Endothelial cell of umbilical vein (primary cell): ENCODE results near the gene AGXT. TPM values are rescaled to one million over a fixed set of nuclear protein-coding genes. Genes with fewer than 3 reads are reported as not detected.

ENCODE experiments used
- BruUV-seq: library from RNA; stranded (reverse); fragments of 400-500 nt; replicated peaks from 2 replicates; lab custom pipeline; 2021; lab: Mats Ljungman, UMichigan
- CTCF ChIA-PET: fragments of 300-600, 350-600 bp; sonication (Branson Sonifier 250); formaldehyde crosslinking; loops from one replicate; lab custom pipeline; 2021; ENCODE audit warnings: antibody characterized with exemption, inconsistent platforms; lab: Charles Lee
- POLR2A ChIA-PET: fragments of 300-600, 350-600 bp; sonication (Branson Sonifier 250); formaldehyde crosslinking; loops from one replicate; lab custom pipeline; 2021; ENCODE audit warnings: antibody characterized with exemption, inconsistent platforms; lab: Charles Lee
- DNase-seq: peaks from one replicate; pipeline ENCODE4 v3.0.0-alpha.2; 2011; ENCODE audit warnings: low read depth, low spot score
- FAIRE-seq: peaks from 2 replicates; lab custom pipeline; 2011; peaks lifted over from hg19 to GRCh38; lab: Jason Lieb, UNC
- H2AFZ ChIP-seq: 2 replicates; pipeline ENCODE4 v1.6.0; 2012; ENCODE audit warnings: low read depth, low read length, control low read depth, inconsistent platforms
- H3K27ac ChIP-seq: 2 replicates; pipeline ENCODE4 v1.5.1; 2011; ENCODE audit warnings: low read depth, mild to moderate bottlenecking, control low read depth, low read length, moderate library complexity; ENCODE audit not compliant: insufficient read depth
- H3K27me3 ChIP-seq, 2 experiments: 2 replicates each; pipeline versions ENCODE4 v1.6.0 to v1.6.1; 2011; ENCODE audit warnings: low read length in 2 of 2, mixed read lengths in 1 of 2; ENCODE audit not compliant: control insufficient read depth in 2 of 2, insufficient read depth in 2 of 2
- H3K36me3 ChIP-seq, 2 experiments: 2 replicates in 1 of 2; 3 replicates in 1 of 2; pipeline ENCODE4 v1.5.1; 2011; ENCODE audit warnings: low read length in 2 of 2, mild to moderate bottlenecking in 1 of 2, moderate library complexity in 1 of 2; ENCODE audit not compliant: control insufficient read depth in 2 of 2, insufficient read depth in 2 of 2; ENCODE audit errors: extremely low read depth in 1 of 2
- H3K4me1 ChIP-seq: 3 replicates; pipeline ENCODE4 v1.5.1; 2011; ENCODE audit warnings: mild to moderate bottlenecking, low read length; ENCODE audit not compliant: control insufficient read depth, insufficient read depth; ENCODE audit errors: extremely low read depth
- H3K4me2 ChIP-seq: 2 replicates; pipeline ENCODE4 v1.6.1; 2011; ENCODE audit warnings: low read length, control low read depth, mixed read lengths; ENCODE audit not compliant: insufficient read depth
- H3K4me3 ChIP-seq, 3 experiments: fragments of 200-600 bp in 1 of 3; sonication (generic), shearing (Covaris generic) in 1 of 3; replicated peaks in 1 of 3; 2 replicates each; pipeline ENCODE4 v1.5.1; 2011 to 2016; ENCODE audit warnings: control low read depth in 3 of 3, low read length in 3 of 3, mild to moderate bottlenecking in 2 of 3, inconsistent platforms in 1 of 3, low read depth in 1 of 3, moderate library complexity in 1 of 3; ENCODE audit not compliant: insufficient read depth in 1 of 3
- H3K79me2 ChIP-seq: 2 replicates; pipeline ENCODE4 v1.6.0; 2012; ENCODE audit warnings: low read length, inconsistent platforms; ENCODE audit not compliant: control insufficient read depth, insufficient read depth
- H3K9ac ChIP-seq: replicated peaks from 2 replicates; pipeline ENCODE3; 2011; ENCODE audit warnings: low read length, control low read depth; ENCODE audit not compliant: insufficient read depth; ENCODE audit errors: extremely low read depth
- H3K9me1 ChIP-seq: replicated peaks from 3 replicates; pipeline ENCODE4 v1.6.0; 2011; ENCODE audit warnings: mild to moderate bottlenecking, low read length; ENCODE audit not compliant: control insufficient read depth, insufficient read depth; ENCODE audit errors: extremely low read depth
- H3K9me3 ChIP-seq: replicated peaks from 2 replicates; pipeline ENCODE4 v1.5.1; 2012; ENCODE audit warnings: low read length, inconsistent platforms; ENCODE audit not compliant: control insufficient read depth, insufficient read depth
- H4K20me1 ChIP-seq: replicated peaks from 2 replicates; pipeline ENCODE3; 2011; ENCODE audit warnings: mild to moderate bottlenecking, low read length; ENCODE audit not compliant: control insufficient read depth, insufficient read depth; ENCODE audit errors: extremely low read depth
- CTCF ChIP-seq, 2 donors: IDR thresholded peaks; 1 replicate in 1 of 2; 2 replicates in 1 of 2; pipeline ENCODE4 v1.5.1; 2011; ENCODE audit warnings: low read length in 2 of 2, mild to moderate bottlenecking in 2 of 2, moderate library complexity in 2 of 2, control low read depth in 1 of 2, inconsistent platforms in 1 of 2, low read depth in 1 of 2; ENCODE audit not compliant: insufficient read depth in 1 of 2; ENCODE audit errors: extremely low read depth in 1 of 2
- EZH2 ChIP-seq: IDR thresholded peaks from 2 replicates; pipeline ENCODE4 v1.6.1; 2012; ENCODE audit warnings: borderline replicate concordance, low read depth, mild to moderate bottlenecking, moderate library complexity, low read length, inconsistent platforms; ENCODE audit not compliant: severe bottlenecking
- FOS ChIP-seq: IDR thresholded peaks from 2 replicates; pipeline ENCODE4 v1.6.1; 2011; ENCODE audit warnings: mild to moderate bottlenecking, low read length, moderate library complexity, borderline replicate concordance; ENCODE audit not compliant: insufficient read depth
- GATA2 ChIP-seq: IDR thresholded peaks from 2 replicates; pipeline ENCODE4 v1.7.0; 2011; ENCODE audit warnings: low read depth, mild to moderate bottlenecking, moderate library complexity, mixed read lengths, low read length; ENCODE audit not compliant: insufficient read length, insufficient read depth
- JUN ChIP-seq: IDR thresholded peaks from 2 replicates; pipeline ENCODE4 v1.6.1; 2011; ENCODE audit warnings: borderline replicate concordance, low read depth; ENCODE audit not compliant: insufficient read length, insufficient read depth
- MAX ChIP-seq: IDR thresholded peaks from 2 replicates; pipeline ENCODE4 v1.6.1; 2011; ENCODE audit not compliant: insufficient read depth, insufficient read length
- MYC ChIP-seq: IDR thresholded peaks from one replicate; pipeline ENCODE4 v1.6.1; 2011; ENCODE audit warnings: mild to moderate bottlenecking, low read depth, low read length
- POLR2A ChIP-seq: IDR thresholded peaks from 2 replicates; pipeline ENCODE4 v1.6.1; 2012; ENCODE audit warnings: low read depth, mild to moderate bottlenecking, control low read depth, low read length
- POLR2AphosphoS5 ChIP-seq: IDR thresholded peaks from 2 replicates; pipeline ENCODE4 v1.6.1; 2012; ENCODE audit warnings: low read depth, mild to moderate bottlenecking, control low read depth, low read length, moderate library complexity; ENCODE audit not compliant: insufficient read depth
- dilution Hi-C: fragments of 300-500 bp; cut with MboI; formaldehyde crosslinking; loops from one replicate; pipeline ENCODE4 v1.15.0; 2019; ENCODE audit warnings: low sequenced_read_pairs; ENCODE audit not compliant: extremely low pct_ligation_motif_present
- intact Hi-C: fragments of 100-400 bp; cut with micrococcal nuclease; formaldehyde crosslinking; loops from one replicate; pipeline ENCODE4 v1.10.0; 2022
- polyA plus RNA-seq, 4 experiments: library from polyadenylated mRNA; depleted of rRNA in 3 of 4; stranded (reverse) in 3 of 4; unstranded in 1 of 4; fragments of >200 nt; gene quantifications; 2 replicates each; pipeline versions ENCODE4 v1.2.1 to v1.2.3, GENCODE V29; 2011 to 2012; ENCODE audit warnings: missing spikeins in 1 of 4
- total RNA-seq: library from RNA; stranded (reverse); gene quantifications from 2 replicates; pipeline ENCODE4 v1.2.3, GENCODE V29; 2021

Gene AGXT
- total and polyA plus RNA-seq, 2 donors (not counting 3 experiments of a cell fraction or from before 2014, with no cell fraction given) = not detected

DNA sequence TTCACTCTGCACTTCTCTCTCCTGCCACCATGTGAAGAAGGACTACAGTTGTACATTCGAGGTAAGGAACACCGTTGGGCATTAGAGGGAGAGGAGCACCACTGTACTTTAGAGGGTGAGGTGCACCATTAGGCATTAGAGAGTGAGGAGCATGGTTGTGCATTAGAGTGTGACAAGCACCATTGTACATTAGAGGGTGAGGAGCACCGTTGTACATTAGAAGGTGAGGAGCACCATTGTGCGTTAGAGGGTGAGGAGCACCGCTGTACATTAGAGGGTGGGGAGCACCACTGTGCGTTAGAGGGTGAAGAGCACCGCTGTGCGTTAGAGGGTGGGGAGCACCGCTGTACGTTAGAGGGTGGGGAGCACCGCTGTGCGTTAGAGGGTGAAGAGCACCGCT lies 20.8 kb upstream of the AGXT start:
- no peaks in the 10 kb centered on the region for H3K9me3 ChIP-seq
- H3K4me1 ChIP-seq = no peaks in the 10 kb centered on the region
- no peaks in the 10 kb centered on the region for H3K79me2 ChIP-seq
- DNase-seq (no peak), FAIRE-seq (no peak)
- intact Hi-C loops (no loop called here), dilution Hi-C loops (no loop called here)
- H3K4me3 ChIP-seq = no peak overlapping the region
- no peak overlapping the region for H3K9ac ChIP-seq
- H2AFZ ChIP-seq = no peak overlapping the region
- H3K27ac ChIP-seq = no peak overlapping the region
- H3K4me2 ChIP-seq = no peak overlapping the region
- no peak for TF ChIP-seq POLR2AphosphoS5
- TF ChIP-seq MYC = no peak
- TF ChIP-seq JUN = no peak
- no peak for TF ChIP-seq CTCF (IDR thresholded peaks at IDR 0.05; ENCODE audit: extremely low read depth in 1 of 2, insufficient read depth in 1 of 2, low read depth in 1 of 2, low read length in 2 of 2)
- no peak for TF ChIP-seq POLR2A
- TF ChIP-seq FOS = no peak
- TF ChIP-seq EZH2 = no peak
- no peak for TF ChIP-seq MAX
- no peak for TF ChIP-seq GATA2
- peaks cover 0 to 4% of the 10 kb centered on the region in 2 experiments for H3K27me3 ChIP-seq
- no peaks in the 10 kb centered on the region for H3K36me3 ChIP-seq
- no peaks in the 10 kb centered on the region for H3K9me1 ChIP-seq
- BruUV-seq = no TSS peak
- POLR2A ChIA-PET = no interaction called here
- CTCF ChIA-PET = no interaction called here
- H4K20me1 ChIP-seq = no peaks in the 10 kb centered on the region
